Upper lobe of left lung (tissue), 4 donors: ENCODE measurements around the gene ABHD17A.

Experiments used
- CTCF ChIP-seq, 6 experiments: fragments of 450-650 bp in 4 of 6; fragments of 200-600 bp in 2 of 6; sonication (generic) in 2 of 6; IDR thresholded peaks; one replicate each; pipeline ENCODE4 v1.5.1; 2016 to 2019; ENCODE audit warnings: antibody characterized with exemption in 6 of 6
- POLR2A ChIP-seq, 4 donors: fragments of 450-650 bp; IDR thresholded peaks; one replicate each; pipeline ENCODE4 v1.5.1; 2016 to 2017; ENCODE audit warnings: antibody characterized with exemption in 4 of 4, mild to moderate bottlenecking in 2 of 4
- POLR2AphosphoS5 ChIP-seq, 2 donors: sonication (generic); formaldehyde crosslinking; IDR thresholded peaks; one replicate each; pipeline ENCODE4 v1.5.1; 2017; ENCODE audit warnings: antibody characterized with exemption in 2 of 2

GRCh38 chr19:1929021-1929742 is 43.9 kb upstream of the ABHD17A start:
- no peak for TF ChIP-seq POLR2AphosphoS5 (IDR thresholded peaks at IDR 0.05)
- TF ChIP-seq CTCF (IDR thresholded peaks at IDR 0.05) = peak; percentile 78 to 94 (median 92)
- no peak for TF ChIP-seq POLR2A (IDR thresholded peaks at IDR 0.05)
